Measurements from ENCODE around the gene ZNF529.

DNA sequence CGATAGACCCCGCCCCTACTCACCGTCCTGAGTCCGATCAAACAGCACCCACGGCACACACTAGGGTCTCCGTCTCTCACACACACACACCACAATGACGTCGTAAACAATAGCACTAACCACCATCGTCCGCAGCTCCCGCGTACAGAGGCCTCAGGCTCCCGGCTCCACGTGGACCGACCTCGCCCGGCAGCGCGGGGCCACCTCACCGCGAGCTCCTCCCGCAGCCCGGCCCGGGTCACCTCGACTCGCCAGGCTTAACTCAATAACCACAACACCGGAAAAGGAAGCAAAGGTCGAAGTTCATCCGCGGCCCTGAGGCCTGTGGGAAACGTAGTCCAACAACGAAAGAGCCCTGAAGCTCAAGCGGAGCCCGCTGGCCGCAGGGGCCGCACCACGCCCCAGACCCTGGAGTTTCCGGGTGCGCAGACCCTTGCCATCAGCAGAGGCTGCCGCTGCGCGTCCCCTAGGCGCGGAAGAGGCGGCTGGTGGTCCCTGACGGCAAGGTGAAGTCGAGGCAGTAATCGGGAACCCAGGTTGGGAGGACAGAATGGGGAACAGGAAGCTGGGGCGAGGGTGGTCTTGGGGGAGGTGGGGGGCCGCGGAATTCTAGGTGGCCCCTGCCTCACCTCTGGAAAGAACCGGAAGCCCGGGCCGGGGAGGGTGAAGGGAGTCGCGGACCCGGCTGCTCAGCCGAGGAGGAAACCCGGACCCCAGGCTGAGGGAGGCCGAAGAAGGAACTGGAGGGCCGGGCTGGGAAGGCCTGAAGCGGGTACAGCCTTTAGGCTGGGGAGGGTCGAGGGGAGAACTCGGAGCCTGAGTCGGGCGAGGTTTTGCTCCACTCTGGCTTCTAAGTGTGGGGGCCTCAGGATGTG, at the start of gene ZNF529:
- TF ChIP-seq POLR2A (IDR thresholded peaks at IDR 0.05) (peak; percentile 62 to 82), CTCF (IDR thresholded peaks at IDR 0.05) (no peak)
